ENCODE measurements around the gene FNIP1.

GRCh38 chr5:131825404-131826013 lies 28.7 kb upstream of the FNIP1 start:
- TF ChIP-seq CTCF (IDR thresholded peaks at IDR 0.05) (no peak), POLR2AphosphoS5 (IDR thresholded peaks at IDR 0.05) (no peak), EP300 (IDR thresholded peaks at IDR 0.05) (no peak)

Data from stomach (tissue), 4 donors.